Measurements from ENCODE around the gene RCCD1.

Gene RCCD1

DNA sequence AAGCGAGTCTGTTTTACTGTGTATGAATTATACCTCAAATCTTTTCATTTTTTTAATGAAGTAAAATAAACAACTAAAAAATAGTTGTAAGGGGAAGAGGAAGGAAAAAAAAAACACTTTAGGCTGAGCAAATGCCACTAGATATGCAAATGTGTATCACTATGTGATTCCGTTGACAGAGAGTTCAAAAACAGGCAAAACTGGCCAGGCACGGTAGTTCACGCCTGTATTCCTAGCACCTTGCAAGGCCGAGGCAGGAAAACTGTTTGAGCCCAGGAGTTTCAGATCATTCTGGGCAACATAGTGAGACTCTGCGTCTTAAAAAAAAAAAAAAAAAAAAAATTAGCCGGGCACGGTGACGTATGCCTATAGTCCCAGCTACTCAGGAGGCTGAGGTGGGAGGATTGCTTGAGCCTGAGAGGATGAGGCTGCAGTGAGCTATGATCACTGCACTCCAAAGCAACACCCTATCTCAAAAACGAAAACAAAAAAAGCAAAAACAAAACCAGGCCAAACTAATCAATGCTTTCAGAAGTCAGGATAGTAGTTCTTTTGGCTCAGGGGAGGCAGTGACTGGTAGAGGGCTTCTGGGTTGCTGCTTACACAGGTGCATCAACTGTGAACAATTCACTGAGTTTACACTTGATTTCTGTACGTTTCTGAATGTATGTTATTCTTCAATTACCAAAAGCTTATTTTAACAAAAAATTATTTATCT lies 32.3 kb downstream of the RCCD1 start:
- DNase-seq (ENCODE audit: extremely low read depth, insufficient read length) = no peak
- H3K36me3 ChIP-seq (ENCODE audit: control insufficient read depth, insufficient read depth, low read length) = peaks cover 2% of the 10 kb centered on the region
- peak overlapping the region; percentile 7; the same call in 1 of the 2 replicates for H3K4me3 ChIP-seq (replicated peaks; ENCODE audit: low read depth, low read length)
- TF ChIP-seq, protein P1, sequence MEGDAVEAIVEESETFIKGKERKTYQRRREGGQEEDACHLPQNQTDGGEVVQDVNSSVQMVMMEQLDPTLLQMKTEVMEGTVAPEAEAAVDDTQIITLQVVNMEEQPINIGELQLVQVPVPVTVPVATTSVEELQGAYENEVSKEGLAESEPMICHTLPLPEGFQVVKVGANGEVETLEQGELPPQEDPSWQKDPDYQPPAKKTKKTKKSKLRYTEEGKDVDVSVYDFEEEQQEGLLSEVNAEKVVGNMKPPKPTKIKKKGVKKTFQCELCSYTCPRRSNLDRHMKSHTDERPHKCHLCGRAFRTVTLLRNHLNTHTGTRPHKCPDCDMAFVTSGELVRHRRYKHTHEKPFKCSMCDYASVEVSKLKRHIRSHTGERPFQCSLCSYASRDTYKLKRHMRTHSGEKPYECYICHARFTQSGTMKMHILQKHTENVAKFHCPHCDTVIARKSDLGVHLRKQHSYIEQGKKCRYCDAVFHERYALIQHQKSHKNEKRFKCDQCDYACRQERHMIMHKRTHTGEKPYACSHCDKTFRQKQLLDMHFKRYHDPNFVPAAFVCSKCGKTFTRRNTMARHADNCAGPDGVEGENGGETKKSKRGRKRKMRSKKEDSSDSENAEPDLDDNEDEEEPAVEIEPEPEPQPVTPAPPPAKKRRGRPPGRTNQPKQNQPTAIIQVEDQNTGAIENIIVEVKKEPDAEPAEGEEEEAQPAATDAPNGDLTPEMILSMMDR (IDR thresholded peaks at IDR 0.05; ENCODE audit: insufficient read depth, low read length, poor library complexity, severe bottlenecking) = no peak
- no peaks in the 10 kb centered on the region for H3K27me3 ChIP-seq (replicated peaks; ENCODE audit: control insufficient read depth, insufficient read depth, low read length)

- no peak for DNase-seq (ENCODE audit: extremely low read depth, insufficient read length)
- Histone ChIP-seq H3K27me3 (replicated peaks; ENCODE audit: control insufficient read depth, insufficient read depth, low read length) (no peaks in the 10 kb centered on the region), H3K36me3 (ENCODE audit: control insufficient read depth, insufficient read depth, low read length) (peaks cover 2% of the 10 kb centered on the region), H3K4me3 (replicated peaks; ENCODE audit: low read depth, low read length) (no peak overlapping the region)
- TF ChIP-seq, protein P1 (IDR thresholded peaks at IDR 0.05; ENCODE audit: insufficient read depth, low read length, poor library complexity, severe bottlenecking) = no peak
Observed at GRCh38 chr15:90987561-90988141, 33.0 kb downstream of the RCCD1 start.

GRCh38 chr15:90988296-90988695 lies 33.6 kb downstream of the RCCD1 start:
- Histone ChIP-seq H3K27me3 (replicated peaks; ENCODE audit: control insufficient read depth, insufficient read depth, low read length) (no peaks in the 10 kb centered on the region), H3K36me3 (ENCODE audit: control insufficient read depth, insufficient read depth, low read length) (peaks cover 2% of the 10 kb centered on the region), H3K4me3 (replicated peaks; ENCODE audit: low read depth, low read length) (peak overlapping the region; percentile 15; the same call in 1 of the 2 replicates)
- TF ChIP-seq, protein P1 (IDR thresholded peaks at IDR 0.05; ENCODE audit: insufficient read depth, low read length, poor library complexity, severe bottlenecking) = no peak
- DNase-seq (ENCODE audit: extremely low read depth, insufficient read length) = no peak

DNA sequence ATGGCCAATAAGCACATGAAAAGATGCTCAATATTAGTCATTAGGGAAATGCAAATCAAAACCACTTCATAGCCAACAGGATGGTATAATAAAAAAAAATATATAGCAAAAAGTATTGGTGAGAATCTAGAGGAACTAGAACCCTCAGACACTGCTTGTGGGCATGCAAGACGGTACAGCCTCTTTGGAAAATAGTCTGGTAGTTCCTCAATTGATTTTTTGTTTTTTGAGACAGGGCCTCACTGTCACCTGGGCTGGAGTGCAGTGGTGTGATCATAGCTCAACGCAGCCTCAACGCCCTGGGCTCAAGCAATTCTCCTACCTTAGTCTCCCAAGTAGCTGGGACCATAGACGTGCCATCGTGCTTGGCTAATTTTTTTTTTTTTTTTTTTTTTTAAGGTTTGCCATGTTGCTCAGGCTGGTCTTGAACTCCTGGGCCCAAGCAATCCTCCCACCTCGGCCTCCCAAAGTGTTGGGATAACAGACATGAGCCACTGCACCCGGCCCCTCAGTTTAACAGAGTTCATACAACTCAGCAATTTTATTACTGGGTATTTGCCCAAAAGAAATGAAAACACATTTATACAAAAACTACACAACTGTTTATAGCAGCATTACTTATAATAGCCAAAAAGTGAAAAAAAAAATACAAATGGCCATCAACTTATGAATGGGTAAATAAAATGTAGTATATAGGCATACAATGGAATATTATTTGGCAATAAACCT lies 34.5 kb downstream of the RCCD1 start:
- TF ChIP-seq, protein P1 (IDR thresholded peaks at IDR 0.05; ENCODE audit: insufficient read depth, low read length, poor library complexity, severe bottlenecking) = no peak
- Histone ChIP-seq H3K4me3 (replicated peaks; ENCODE audit: low read depth, low read length) (no peak overlapping the region), H3K27me3 (replicated peaks; ENCODE audit: control insufficient read depth, insufficient read depth, low read length) (no peaks in the 10 kb centered on the region), H3K36me3 (ENCODE audit: control insufficient read depth, insufficient read depth, low read length) (peaks cover 2% of the 10 kb centered on the region; the same call in 1 of the 2 replicates)
- DNase-seq (ENCODE audit: extremely low read depth, insufficient read length) = peak; percentile 22

GRCh38 chr15:90990446-90990845 lies 35.8 kb downstream of the RCCD1 start:
- no peaks in the 10 kb centered on the region for H3K27me3 ChIP-seq (replicated peaks; ENCODE audit: control insufficient read depth, insufficient read depth, low read length)
- no peak overlapping the region for H3K4me3 ChIP-seq (replicated peaks; ENCODE audit: low read depth, low read length)
- no peak for DNase-seq (ENCODE audit: extremely low read depth, insufficient read length)
- TF ChIP-seq, protein P1 (IDR thresholded peaks at IDR 0.05; ENCODE audit: insufficient read depth, low read length, poor library complexity, severe bottlenecking) = no peak
- no peaks in the 10 kb centered on the region for H3K36me3 ChIP-seq (ENCODE audit: control insufficient read depth, insufficient read depth, low read length)

Measured in GM06990 (cell line).